ENCODE results near the gene ARHGAP32. TPM values are rescaled to one million over a fixed set of nuclear protein-coding genes. Genes with fewer than 3 reads are reported as not detected.

ARHGAP32 gene
- total RNA-seq, 1 experiment from 2014 or later, result 22.0 TPM

DNA sequence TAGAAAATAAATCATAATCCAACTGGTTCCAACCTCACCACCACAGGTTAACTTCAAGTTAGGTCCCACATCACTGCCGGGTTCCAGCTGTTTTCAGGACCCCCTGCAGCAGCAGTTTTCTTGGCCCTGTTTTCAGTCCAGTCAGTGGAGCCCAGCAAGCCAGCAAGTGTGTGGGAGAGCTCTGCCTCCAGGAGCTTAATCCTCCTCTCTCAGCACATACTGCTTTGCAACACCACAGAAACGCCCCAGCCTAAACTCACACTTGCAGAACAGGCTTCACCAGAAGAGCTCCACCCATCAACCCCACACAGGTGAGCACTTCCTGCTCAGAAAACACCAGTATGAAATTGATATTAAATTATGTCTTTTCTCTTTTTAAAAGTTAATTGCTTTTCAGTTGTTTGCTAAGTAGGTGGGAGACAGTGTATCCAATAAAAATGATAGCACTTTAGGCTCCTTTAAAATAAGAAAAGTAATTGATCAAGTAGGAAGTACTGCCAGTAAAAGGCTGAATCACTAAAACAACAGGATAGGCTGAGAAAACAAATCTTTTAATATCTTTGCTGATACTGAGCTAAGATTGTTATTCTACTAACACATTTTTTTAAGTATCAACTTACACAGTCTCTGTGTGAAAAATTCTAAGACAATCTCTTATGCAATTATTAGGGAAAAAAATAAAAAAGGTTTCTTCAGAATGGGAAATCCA, 168.0 kb downstream of the ARHGAP32 start:
- Histone ChIP-seq H3K79me2 (ENCODE audit: insufficient read depth, low read length) (no peaks in the 10 kb centered on the region), H3T11ph (ENCODE audit: low read length) (no peak overlapping the region), H3K27ac (ENCODE audit: insufficient read length, low read depth, low read length) (no peak overlapping the region), H3K9ac (ENCODE audit: extremely low read depth, insufficient read length, low read length) (peak overlapping the region; percentile 33), H2BK120ac (ENCODE audit: low read depth, low read length, poor library complexity, severe bottlenecking) (no peak overlapping the region), H2BK12ac (ENCODE audit: insufficient read length, low read depth, low read length) (no peak overlapping the region), H4K5ac (ENCODE audit: insufficient read length, low read depth, low read length) (no peak overlapping the region), H3K23me2 (ENCODE audit: insufficient read length, low read depth, low read length, poor library complexity, severe bottlenecking) (no peaks in the 10 kb centered on the region), H3K4ac (ENCODE audit: low read depth, low read length) (no peak overlapping the region), H3K14ac (ENCODE audit: insufficient read depth, low read length) (no peak overlapping the region), H4K8ac (replicated peaks; ENCODE audit: insufficient read length, low read depth, low read length) (no peak overlapping the region), H4K20me1 (ENCODE audit: control insufficient read depth, insufficient read depth, insufficient read length) (no peaks in the 10 kb centered on the region), H3K79me1 (ENCODE audit: insufficient read depth, low read depth, low read length, poor library complexity, severe bottlenecking) (no peaks in the 10 kb centered on the region), H2AK5ac (ENCODE audit: insufficient read length, low read length) (no peak overlapping the region), H3K27me3 (ENCODE audit: insufficient read depth, low read length) (no peaks in the 10 kb centered on the region), H3K9me3 (ENCODE audit: control insufficient read depth, low read depth, low read length) (no peaks in the 10 kb centered on the region), H4K91ac (ENCODE audit: insufficient read length, low read depth, low read length) (no peak overlapping the region), H3K56ac (ENCODE audit: insufficient read length, low read depth, low read length) (no peak overlapping the region), H3K23ac (ENCODE audit: insufficient read length, low read depth, low read length) (no peak overlapping the region), H2BK20ac (ENCODE audit: low read depth, low read length, poor library complexity, severe bottlenecking) (no peak overlapping the region), H2AFZ (ENCODE audit: low read length) (no peak overlapping the region), H3K18ac (ENCODE audit: insufficient read length, low read depth, low read length) (no peak overlapping the region), H2BK15ac (ENCODE audit: low read depth, low read length) (no peak overlapping the region), H3K4me2 (ENCODE audit: insufficient read depth, insufficient read length, low read length) (no peak overlapping the region), H2BK5ac (ENCODE audit: insufficient read length, low read length) (no peak overlapping the region), H3K4me1 (ENCODE audit: insufficient read depth, low read length) (no peaks in the 10 kb centered on the region; the same call in 1 of the 2 replicates)
- TF ChIP-seq, protein P1, sequence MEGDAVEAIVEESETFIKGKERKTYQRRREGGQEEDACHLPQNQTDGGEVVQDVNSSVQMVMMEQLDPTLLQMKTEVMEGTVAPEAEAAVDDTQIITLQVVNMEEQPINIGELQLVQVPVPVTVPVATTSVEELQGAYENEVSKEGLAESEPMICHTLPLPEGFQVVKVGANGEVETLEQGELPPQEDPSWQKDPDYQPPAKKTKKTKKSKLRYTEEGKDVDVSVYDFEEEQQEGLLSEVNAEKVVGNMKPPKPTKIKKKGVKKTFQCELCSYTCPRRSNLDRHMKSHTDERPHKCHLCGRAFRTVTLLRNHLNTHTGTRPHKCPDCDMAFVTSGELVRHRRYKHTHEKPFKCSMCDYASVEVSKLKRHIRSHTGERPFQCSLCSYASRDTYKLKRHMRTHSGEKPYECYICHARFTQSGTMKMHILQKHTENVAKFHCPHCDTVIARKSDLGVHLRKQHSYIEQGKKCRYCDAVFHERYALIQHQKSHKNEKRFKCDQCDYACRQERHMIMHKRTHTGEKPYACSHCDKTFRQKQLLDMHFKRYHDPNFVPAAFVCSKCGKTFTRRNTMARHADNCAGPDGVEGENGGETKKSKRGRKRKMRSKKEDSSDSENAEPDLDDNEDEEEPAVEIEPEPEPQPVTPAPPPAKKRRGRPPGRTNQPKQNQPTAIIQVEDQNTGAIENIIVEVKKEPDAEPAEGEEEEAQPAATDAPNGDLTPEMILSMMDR (conservative IDR thresholded peaks at IDR 0.05), result no peak
- WGBS (ENCODE audit: extremely low coverage, insufficient read length, low lambda C conversion rate), result no CpG with 5 or more reads among the region's 2 CpGs
- Mint-ChIP-seq H3K27me3 (ENCODE audit: low read depth) (no peaks in the 10 kb centered on the region), H3K4me1 (peaks cover 11 to 16% of the 10 kb centered on the region in 2 experiments), H3K36me3 (ENCODE audit: insufficient read depth in 1 of 3, low read depth in 3 of 3) (no peaks in the 10 kb centered on the region), H3K27ac (peak overlapping the region; percentile 88 to 95 (median 94); a peak in 6 of 7 replicates), H3K9me3 (no peaks in the 10 kb centered on the region), H3K4me3 (no peak overlapping the region)
- peak; percentile 75 for DNase-seq
